AG08396 (cell line): ENCODE measurements around the gene JAML.

ENCODE experiments used
- DNase-seq: peaks from one replicate; pipeline ENCODE4 v3.0.0; 2012; ENCODE audit warnings: low spot score, mixed read lengths

Gene JAML

GRCh38 chr11:118239509-118240205 lies 14.8 kb upstream of the JAML start:
- DNase-seq, result no peak

- DNase-seq, result no peak
Observed at GRCh38 chr11:118238929-118239328, 14.1 kb upstream of the JAML start.

GRCh38 chr11:118238421-118238820 lies 13.6 kb upstream of the JAML start:
- DNase-seq, result no peak

GRCh38 chr11:118236170-118236569 lies 11.4 kb upstream of the JAML start:
- no peak for DNase-seq

- DNase-seq, result no peak
Observed at GRCh38 chr11:118234833-118235232, 10.0 kb upstream of the JAML start.

- DNase-seq, result no peak
Observed at GRCh38 chr11:118233850-118234249, 9.0 kb upstream of the JAML start.

- DNase-seq, result no peak
Observed at GRCh38 chr11:118233377-118233776, 8.6 kb upstream of the JAML start.

- DNase-seq, result no peak
Observed at GRCh38 chr11:118232659-118233058, 7.8 kb upstream of the JAML start.

GRCh38 chr11:118231461-118231860 lies 6.7 kb upstream of the JAML start:
- DNase-seq, result no peak

- DNase-seq, result no peak
Observed at GRCh38 chr11:118230088-118230487, 5.3 kb upstream of the JAML start.

- DNase-seq, result no peak
Observed at GRCh38 chr11:118229274-118229847, 4.5 kb upstream of the JAML start.

GRCh38 chr11:118227865-118228785 lies 3.3 kb upstream of the JAML start:
- DNase-seq, result no peak

GRCh38 chr11:118226781-118227180 lies 2.0 kb upstream of the JAML start:
- no peak for DNase-seq

GRCh38 chr11:118226296-118226695 lies 1.5 kb upstream of the JAML start:
- DNase-seq, result no peak

GRCh38 chr11:118223992-118224391 lies 819 bp downstream of the JAML start:
- DNase-seq, result no peak

GRCh38 chr11:118223570-118223969 lies 1.2 kb downstream of the JAML start:
- DNase-seq, result no peak

GRCh38 chr11:118222437-118222836 lies 2.4 kb downstream of the JAML start:
- no peak for DNase-seq

GRCh38 chr11:118221419-118221818 lies 3.4 kb downstream of the JAML start:
- no peak for DNase-seq

GRCh38 chr11:118219732-118220131 lies 5.1 kb downstream of the JAML start:
- no peak for DNase-seq

- no peak for DNase-seq
Observed at GRCh38 chr11:118219244-118219643, 5.6 kb downstream of the JAML start.

GRCh38 chr11:118217575-118217974 lies 7.2 kb downstream of the JAML start:
- DNase-seq, result no peak

GRCh38 chr11:118216621-118217481 lies 8.0 kb downstream of the JAML start:
- DNase-seq, result no peak
